Hematopoietic multipotent progenitor cell treated with erythropoietin and hydrocortisone succinate and interleukin-3 and kit ligand, for 4 days (in vitro differentiated cells): Measurements from ENCODE around the gene ERGIC3.
"Not testable (repeated sequence)": the region's sequence is repeated elsewhere in the genome, so short reads cannot be mapped to it uniquely, and the experiment has no call there.

Source experiments
- DNase-seq: peaks from one replicate; pipeline ENCODE4 v3.0.0-alpha.2; 2015

Gene ERGIC3

GRCh38 chr20:35541783-35542662 is at the start of gene ERGIC3:
ERGIC3 (plus strand) TSS chr20:35542078; CDS start chr20:35542098, 20 bp downstream.
- DNase-seq, result peak; percentile 99

GRCh38 chr20:35492352-35492751 is 49.5 kb upstream of the ERGIC3 start:
- DNase-seq, result no peak

GRCh38 chr20:35496481-35496880 is 45.4 kb upstream of the ERGIC3 start:
- no peak for DNase-seq

GRCh38 chr20:35497320-35497719 is 44.6 kb upstream of the ERGIC3 start:
- DNase-seq, result no peak

GRCh38 chr20:35497780-35498189 is 44.1 kb upstream of the ERGIC3 start:
- DNase-seq, result no peak

GRCh38 chr20:35499271-35499670 is 42.6 kb upstream of the ERGIC3 start:
- DNase-seq, result no peak

- DNase-seq, result peak; percentile 72
These were observed 39.5 kb upstream of the ERGIC3 start for GRCh38 chr20:35502352-35502751.

GRCh38 chr20:35503281-35503680 is 38.6 kb upstream of the ERGIC3 start:
- no peak for DNase-seq

GRCh38 chr20:35503841-35504561 is 37.9 kb upstream of the ERGIC3 start:
- DNase-seq, result no peak

- DNase-seq, result no peak
These were observed 37.1 kb upstream of the ERGIC3 start for GRCh38 chr20:35504751-35505150.

GRCh38 chr20:35506179-35506578 is 35.7 kb upstream of the ERGIC3 start:
- DNase-seq, result no peak

- no peak for DNase-seq
These were observed 34.8 kb upstream of the ERGIC3 start for GRCh38 chr20:35506872-35507638.

GRCh38 chr20:35508493-35509218 is 33.2 kb upstream of the ERGIC3 start:
- DNase-seq, result no peak

GRCh38 chr20:35510951-35511735 is 30.7 kb upstream of the ERGIC3 start:
- DNase-seq, result no peak

GRCh38 chr20:35511814-35512420 is 30.0 kb upstream of the ERGIC3 start:
- DNase-seq, result peak; percentile 62

GRCh38 chr20:35514371-35514932 is 27.4 kb upstream of the ERGIC3 start:
- DNase-seq, result peak; percentile 93

- DNase-seq, result no peak
These were observed 26.5 kb upstream of the ERGIC3 start for GRCh38 chr20:35515341-35515740.

GRCh38 chr20:35515949-35516645 is 25.8 kb upstream of the ERGIC3 start:
- peak; percentile 37 for DNase-seq

GRCh38 chr20:35517125-35517524 is 24.8 kb upstream of the ERGIC3 start:
- DNase-seq, result peak; percentile 79

- DNase-seq, result not testable (repeated sequence)
These were observed 24.1 kb upstream of the ERGIC3 start for GRCh38 chr20:35517767-35518166.
